Astrocyte (in vitro differentiated cells and primary cell): Measurements from ENCODE around the gene NCOA3. TPM values are rescaled to one million over a fixed set of nuclear protein-coding genes. Genes with fewer than 3 reads are reported as not detected.

Experiments used
- DNase-seq: peaks from one replicate; pipeline ENCODE4 v3.0.0-alpha.2; 2010; ENCODE audit warnings: low read depth
- FAIRE-seq: peaks from 2 replicates; lab custom pipeline; 2011; peaks lifted over from hg19 to GRCh38; lab: Jason Lieb, UNC
- H2AFZ ChIP-seq: 2 replicates; pipeline ENCODE4 v1.6.0; 2012; ENCODE audit warnings: low read depth, low read length, inconsistent platforms
- H3K27ac ChIP-seq: 2 replicates; pipeline ENCODE4 v1.5.1; 2011; ENCODE audit warnings: low read depth, low read length, inconsistent platforms
- H3K27me3 ChIP-seq: 2 replicates; pipeline ENCODE4 v1.6.0; 2011; ENCODE audit warnings: low read length, inconsistent platforms; ENCODE audit not compliant: insufficient read depth
- H3K36me3 ChIP-seq: 2 replicates; pipeline ENCODE4 v1.5.1; 2011; ENCODE audit warnings: low read length, inconsistent platforms; ENCODE audit not compliant: insufficient read depth
- H3K4me1 ChIP-seq: 2 replicates; pipeline ENCODE4 v1.5.1; 2011; ENCODE audit warnings: low read length, inconsistent platforms; ENCODE audit not compliant: insufficient read depth
- H3K4me2 ChIP-seq: 2 replicates; pipeline ENCODE4 v1.6.0; 2012; ENCODE audit warnings: low read length, inconsistent platforms
- H3K4me3 ChIP-seq: 2 replicates; pipeline ENCODE4 v1.5.1; 2011; ENCODE audit warnings: low read depth, mild to moderate bottlenecking, low read length, inconsistent platforms; ENCODE audit not compliant: insufficient read depth
- H3K79me2 ChIP-seq: 2 replicates; pipeline ENCODE4 v1.6.0; 2012; ENCODE audit warnings: mild to moderate bottlenecking, low read length, inconsistent platforms; ENCODE audit not compliant: insufficient read depth
- H3K9ac ChIP-seq: 2 replicates; pipeline ENCODE4 v1.6.0; 2012; ENCODE audit warnings: mild to moderate bottlenecking, low read length, inconsistent platforms
- H3K9me3 ChIP-seq: 2 replicates; pipeline ENCODE4 v1.5.1; 2012; ENCODE audit warnings: low read depth, mild to moderate bottlenecking, low read length, inconsistent platforms; ENCODE audit not compliant: insufficient read depth
- H4K20me1 ChIP-seq: 2 replicates; pipeline ENCODE4 v1.6.0; 2012; ENCODE audit warnings: low read length, inconsistent platforms; ENCODE audit not compliant: insufficient read depth
- H3K27ac Mint-ChIP-seq: one replicate; pipeline ENCODE4 v1.8.0; 2021; ENCODE audit warnings: mild to moderate bottlenecking, mixed read lengths; ENCODE audit not compliant: unreplicated experiment
- H3K27me3 Mint-ChIP-seq: one replicate; pipeline ENCODE4 v1.8.0; 2021; ENCODE audit warnings: low read depth, mixed read lengths; ENCODE audit not compliant: unreplicated experiment
- H3K36me3 Mint-ChIP-seq: one replicate; pipeline ENCODE4 v1.8.0; 2021; ENCODE audit warnings: low read depth, mixed read lengths; ENCODE audit not compliant: unreplicated experiment
- H3K4me1 Mint-ChIP-seq: one replicate; pipeline ENCODE4 v1.8.0; 2021; ENCODE audit warnings: low read depth, mixed read lengths; ENCODE audit not compliant: unreplicated experiment
- H3K4me3 Mint-ChIP-seq: one replicate; pipeline ENCODE4 v1.8.0; 2021; ENCODE audit warnings: mild to moderate bottlenecking, moderate library complexity, mixed read lengths; ENCODE audit not compliant: unreplicated experiment
- H3K9me3 Mint-ChIP-seq: one replicate; pipeline ENCODE4 v1.8.0; 2021; ENCODE audit warnings: mild to moderate bottlenecking, mixed read lengths; ENCODE audit not compliant: unreplicated experiment
- CTCF ChIP-seq: IDR thresholded peaks from 2 replicates; pipeline ENCODE4 v1.5.1; 2011; ENCODE audit warnings: low read depth, mild to moderate bottlenecking, inconsistent platforms, low read length, moderate library complexity; ENCODE audit not compliant: insufficient read depth
- EZH2 ChIP-seq: IDR thresholded peaks from 2 replicates; pipeline ENCODE4 v1.6.1; 2012; ENCODE audit warnings: mild to moderate bottlenecking, low read length, inconsistent platforms; ENCODE audit not compliant: insufficient read depth
- total RNA-seq: library from RNA; stranded (reverse); gene quantifications from 2 replicates; pipeline ENCODE4 v1.2.1, GENCODE V29; 2021

NCOA3 gene
- total RNA-seq, 1 donor from 2014 or later = 30.5 TPM

GRCh38 chr20:47597090-47597489 is 95.4 kb downstream of the NCOA3 start:
- H3K4me1 Mint-ChIP-seq = no peaks in the 10 kb centered on the region
- no peak for TF ChIP-seq CTCF
- no peak for TF ChIP-seq EZH2
- H3K36me3 Mint-ChIP-seq = peaks cover 4% of the 10 kb centered on the region
- H3K9me3 Mint-ChIP-seq = no peaks in the 10 kb centered on the region
- no peaks in the 10 kb centered on the region for H3K27me3 Mint-ChIP-seq
- peaks cover 13% of the 10 kb centered on the region for H4K20me1 ChIP-seq
- peaks cover 19% of the 10 kb centered on the region for H3K79me2 ChIP-seq
- H3K4me3 ChIP-seq = no peak overlapping the region
- no peaks in the 10 kb centered on the region for H3K9me3 ChIP-seq
- H3K27ac Mint-ChIP-seq = no peak overlapping the region
- H2AFZ ChIP-seq = no peak overlapping the region
- FAIRE-seq (no peak), DNase-seq (no peak)
- H3K4me3 Mint-ChIP-seq = no peak overlapping the region
- no peaks in the 10 kb centered on the region for H3K36me3 ChIP-seq
- no peak overlapping the region for H3K9ac ChIP-seq
- H3K27ac ChIP-seq = no peak overlapping the region
- H3K4me2 ChIP-seq = no peak overlapping the region
- no peaks in the 10 kb centered on the region for H3K4me1 ChIP-seq
- no peaks in the 10 kb centered on the region for H3K27me3 ChIP-seq

- H3K27me3 Mint-ChIP-seq = no peaks in the 10 kb centered on the region
Measured at GRCh38 chr20:47598911-47599744, 97.4 kb downstream of the NCOA3 start.

More at GRCh38 chr20:47598911-47599744, 97.4 kb downstream of the NCOA3 start:
- H3K4me1 Mint-ChIP-seq = no peaks in the 10 kb centered on the region
- TF ChIP-seq CTCF (no peak), EZH2 (no peak)
- DNase-seq (no peak), FAIRE-seq (no peak)
- H3K4me1 ChIP-seq = no peaks in the 10 kb centered on the region
- H3K27ac ChIP-seq = no peak overlapping the region
- no peak overlapping the region for H3K9ac ChIP-seq
- no peaks in the 10 kb centered on the region for H3K27me3 ChIP-seq
- H3K27ac Mint-ChIP-seq = no peak overlapping the region
- H3K36me3 ChIP-seq = no peaks in the 10 kb centered on the region
- no peaks in the 10 kb centered on the region for H3K9me3 Mint-ChIP-seq
- H4K20me1 ChIP-seq = peaks cover 8% of the 10 kb centered on the region
- no peak overlapping the region for H3K4me3 Mint-ChIP-seq
- no peak overlapping the region for H3K4me2 ChIP-seq
- H3K9me3 ChIP-seq = no peaks in the 10 kb centered on the region
- no peak overlapping the region for H2AFZ ChIP-seq
- peaks cover 8% of the 10 kb centered on the region for H3K36me3 Mint-ChIP-seq
- peaks cover 30% of the 10 kb centered on the region for H3K79me2 ChIP-seq
- no peak overlapping the region for H3K4me3 ChIP-seq
